ENCODE measurements around the gene SREK1IP1.

- TF ChIP-seq CTCF (IDR thresholded peaks at IDR 0.05) (no peak), POLR2A (IDR thresholded peaks at IDR 0.05) (no peak), POLR2AphosphoS5 (IDR thresholded peaks at IDR 0.05) (no peak), EP300 (IDR thresholded peaks at IDR 0.05) (no peak)
Measured at GRCh38 chr5:64688391-64688790, 80.1 kb downstream of the SREK1IP1 start.
